NCI-H1417 (cell line): Measurements from ENCODE around the gene OGN.

ENCODE experiments used
- DNase-seq, 3 experiments: peaks; one replicate each; lab custom pipeline; 2025; lab: John Stamatoyannopoulos, UW

Gene OGN

GRCh38 chr9:92405818-92406217 lies 1.4 kb upstream of the OGN start:
- no peak for DNase-seq

GRCh38 chr9:92402826-92403745 lies 1.3 kb downstream of the OGN start:
- no peak for DNase-seq

- DNase-seq = no peak
Observed at GRCh38 chr9:92402360-92402759, 2.0 kb downstream of the OGN start.

GRCh38 chr9:92397853-92398252 lies 6.5 kb downstream of the OGN start:
- DNase-seq = no peak

- DNase-seq = no peak
Observed at GRCh38 chr9:92395617-92396016, 8.8 kb downstream of the OGN start.

GRCh38 chr9:92393686-92394085 lies 10.7 kb downstream of the OGN start:
- no peak for DNase-seq

- no peak for DNase-seq
Observed at GRCh38 chr9:92392690-92393089, 11.7 kb downstream of the OGN start.

- DNase-seq = no peak
Observed at GRCh38 chr9:92385953-92386352, 18.4 kb downstream of the OGN start.

- DNase-seq = no peak
Observed at GRCh38 chr9:92385477-92385876, 18.9 kb downstream of the OGN start.

GRCh38 chr9:92385001-92385400 lies 19.4 kb downstream of the OGN start:
- no peak for DNase-seq

- DNase-seq = no peak
Observed at GRCh38 chr9:92384375-92384774, 20.0 kb downstream of the OGN start.

GRCh38 chr9:92381775-92382174 lies 22.6 kb downstream of the OGN start:
- DNase-seq = no peak

- DNase-seq = no peak
Observed at GRCh38 chr9:92380603-92381002, 23.8 kb downstream of the OGN start.

GRCh38 chr9:92378865-92379560 lies 25.4 kb downstream of the OGN start:
- peak in 1 of 3 experiments; percentile 39 for DNase-seq

- no peak for DNase-seq
Observed at GRCh38 chr9:92377876-92378275, 26.5 kb downstream of the OGN start.

GRCh38 chr9:92373167-92373566 lies 31.2 kb downstream of the OGN start:
- no peak for DNase-seq

GRCh38 chr9:92369075-92369474 lies 35.3 kb downstream of the OGN start:
- DNase-seq = no peak

- DNase-seq = no peak
Observed at GRCh38 chr9:92360083-92360482, 44.3 kb downstream of the OGN start.

GRCh38 chr9:92359394-92359995 lies 44.9 kb downstream of the OGN start:
- no peak for DNase-seq

- no peak for DNase-seq
Observed at GRCh38 chr9:92353051-92353450, 51.3 kb downstream of the OGN start.

GRCh38 chr9:92350740-92351133 lies 53.6 kb downstream of the OGN start:
- no peak for DNase-seq

- no peak for DNase-seq
Observed at GRCh38 chr9:92349771-92350739, 54.3 kb downstream of the OGN start.
